ENCODE measurements around the gene DIP2C. TPM values are rescaled to one million over a fixed set of nuclear protein-coding genes. Genes with fewer than 3 reads are reported as not detected.

Gene DIP2C
- total and polyA plus RNA-seq, 2 experiments from 2014 or later = 9.1 to 15.8 TPM

- H3K4me1 ChIP-seq (ENCODE audit: low read depth) = no peaks in the 10 kb centered on the region
- TF ChIP-seq CTCF (IDR thresholded peaks at IDR 0.05; ENCODE audit: low read depth, low read length) = no peak
- H3K27ac ChIP-seq = no peak overlapping the region
- H3K4me3 ChIP-seq = no peak overlapping the region
- no peaks in the 10 kb centered on the region for H3K36me3 ChIP-seq
- H3K27me3 ChIP-seq = peaks cover 9% of the 10 kb centered on the region
- H3K9me3 ChIP-seq (ENCODE audit: low read depth) = no peaks in the 10 kb centered on the region
- no peak for DNase-seq (ENCODE audit: low read depth in 1 of 2, low spot score in 1 of 2)
These were observed 200.1 kb downstream of the DIP2C start for GRCh38 chr10:489330-489729.

- Histone ChIP-seq H3K27me3 (peaks cover 9% of the 10 kb centered on the region), H3K36me3 (no peaks in the 10 kb centered on the region), H3K27ac (no peak overlapping the region), H3K4me1 (ENCODE audit: low read depth) (no peaks in the 10 kb centered on the region), H3K9me3 (ENCODE audit: low read depth) (no peaks in the 10 kb centered on the region), H3K4me3 (no peak overlapping the region)
- no peak for TF ChIP-seq CTCF (IDR thresholded peaks at IDR 0.05; ENCODE audit: low read depth, low read length)
- DNase-seq (ENCODE audit: low read depth in 1 of 2, low spot score in 1 of 2) = no peak
These were observed 200.6 kb downstream of the DIP2C start for GRCh38 chr10:488933-489215.

- Histone ChIP-seq H3K4me3 (no peak overlapping the region), H3K9me3 (ENCODE audit: low read depth) (no peaks in the 10 kb centered on the region), H3K27ac (no peak overlapping the region), H3K36me3 (no peaks in the 10 kb centered on the region), H3K4me1 (ENCODE audit: low read depth) (no peaks in the 10 kb centered on the region), H3K27me3 (peaks cover 9% of the 10 kb centered on the region)
- TF ChIP-seq CTCF (IDR thresholded peaks at IDR 0.05; ENCODE audit: low read depth, low read length) = no peak
- no peak for DNase-seq (ENCODE audit: low read depth in 1 of 2, low spot score in 1 of 2)
These were observed 201.2 kb downstream of the DIP2C start for GRCh38 chr10:488081-488932.

- no peak overlapping the region for H3K27ac ChIP-seq
- no peaks in the 10 kb centered on the region for H3K4me1 ChIP-seq (ENCODE audit: low read depth)
- no peak for DNase-seq (ENCODE audit: low read depth in 1 of 2, low spot score in 1 of 2)
- no peak for TF ChIP-seq CTCF (IDR thresholded peaks at IDR 0.05; ENCODE audit: low read depth, low read length)
- H3K27me3 ChIP-seq = peaks cover 9% of the 10 kb centered on the region
- no peaks in the 10 kb centered on the region for H3K9me3 ChIP-seq (ENCODE audit: low read depth)
- H3K36me3 ChIP-seq = no peaks in the 10 kb centered on the region
- H3K4me3 ChIP-seq = no peak overlapping the region
These were observed 202.7 kb downstream of the DIP2C start for GRCh38 chr10:486666-487322.

- Histone ChIP-seq H3K27me3 (peaks cover 9% of the 10 kb centered on the region), H3K9me3 (ENCODE audit: low read depth) (no peaks in the 10 kb centered on the region), H3K36me3 (no peaks in the 10 kb centered on the region), H3K27ac (no peak overlapping the region), H3K4me1 (ENCODE audit: low read depth) (no peaks in the 10 kb centered on the region), H3K4me3 (no peak overlapping the region)
- no peak for TF ChIP-seq CTCF (IDR thresholded peaks at IDR 0.05; ENCODE audit: low read depth, low read length)
- peak in 1 of 2 donors; percentile 35 for DNase-seq (ENCODE audit: low read depth in 1 of 2, low spot score in 1 of 2)
These were observed 203.3 kb downstream of the DIP2C start for GRCh38 chr10:486206-486605.
